ENCODE measurements around the gene DUSP8.
"Not testable (repeated sequence)": the region's sequence is repeated elsewhere in the genome, so short reads cannot be mapped to it uniquely, and the experiment has no call there.

Gene DUSP8

DNA sequence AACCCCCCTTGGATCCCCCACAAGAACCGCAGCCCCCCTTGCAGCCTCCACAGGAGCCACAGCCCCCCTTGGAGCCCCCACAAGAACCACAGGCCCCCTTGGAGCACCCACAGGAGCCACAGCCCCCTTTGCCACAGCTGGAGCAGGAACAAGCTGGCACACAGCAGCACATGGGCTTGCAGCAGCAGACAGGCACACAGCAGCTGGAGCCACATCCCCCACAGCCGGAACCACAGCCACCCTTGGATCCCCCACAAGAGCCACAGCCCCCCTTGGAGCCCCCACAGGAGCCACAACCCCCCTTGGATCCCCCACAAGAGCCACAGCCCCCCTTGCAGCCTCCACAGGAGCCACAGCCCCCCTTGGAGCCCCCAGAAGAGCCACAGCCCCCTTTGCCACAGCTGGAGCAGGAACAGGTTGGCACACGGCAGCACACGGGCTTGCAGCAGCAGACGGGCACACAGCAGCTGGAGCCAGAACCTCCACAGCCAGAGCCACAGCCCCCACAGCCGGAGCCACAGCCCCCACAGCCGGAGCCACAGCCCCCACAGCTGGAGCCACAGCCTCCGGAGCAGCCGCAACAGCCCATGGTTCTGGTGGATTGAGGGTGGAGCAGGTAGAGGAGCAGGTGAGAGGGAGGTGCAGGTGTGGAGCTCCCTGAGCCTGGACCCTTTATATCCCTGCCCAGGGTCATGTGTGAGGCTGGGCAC lies 12.7 kb upstream of the DUSP8 start, which contains the start of gene KRTAP5-1:
Gene KRTAP5-1, minus strand, starts transcription at position 623 of the 710 bp plus-strand sequence. Its CDS starts 34 bp downstream, at position 589.
- not testable (repeated sequence) for DNase-seq

DNA sequence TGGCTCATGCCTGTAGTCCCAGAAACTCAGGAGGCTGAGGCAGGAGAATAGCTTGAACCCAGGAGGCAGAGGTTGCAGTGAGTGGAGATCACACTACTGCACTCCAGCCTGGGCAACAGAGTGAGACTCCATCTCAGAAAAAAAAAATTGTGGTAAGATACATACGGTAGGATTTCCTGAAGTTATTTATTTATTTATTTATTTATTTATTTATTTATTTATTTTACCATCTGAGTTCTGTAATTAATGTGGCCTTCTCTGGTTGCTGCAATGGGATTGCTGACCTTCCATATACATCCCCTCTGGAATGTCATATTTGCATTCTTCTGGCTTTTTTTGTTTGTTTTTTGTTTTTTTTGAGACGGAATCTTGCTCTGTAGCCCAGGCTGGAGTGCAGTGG lies 10.8 kb upstream of the DUSP8 start:
- not testable (repeated sequence) for DNase-seq

DNA sequence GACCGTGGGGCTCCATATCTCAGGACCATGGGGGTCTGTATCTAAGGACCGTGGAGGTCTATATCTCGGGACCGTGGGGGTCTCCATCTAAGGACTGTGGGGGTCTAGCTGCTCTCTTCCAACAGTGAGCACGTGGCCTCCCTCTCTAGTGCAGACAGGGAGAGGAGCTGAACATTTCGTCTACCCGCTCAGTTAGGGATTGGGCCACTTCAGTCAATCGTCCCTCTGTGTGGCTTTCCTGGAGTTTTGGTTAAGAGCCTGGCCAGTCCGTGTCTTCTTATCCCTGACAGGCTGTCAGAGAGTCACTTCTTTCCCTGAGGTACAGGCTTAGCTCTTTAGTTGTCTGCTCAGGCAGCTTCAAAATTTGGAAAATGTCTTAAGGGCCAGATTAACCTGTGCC lies 9.9 kb upstream of the DUSP8 start:
- DNase-seq: no peak

- no peak for DNase-seq
These were observed 4.8 kb upstream of the DUSP8 start for GRCh38 chr11:1576825-1577224.

DNA sequence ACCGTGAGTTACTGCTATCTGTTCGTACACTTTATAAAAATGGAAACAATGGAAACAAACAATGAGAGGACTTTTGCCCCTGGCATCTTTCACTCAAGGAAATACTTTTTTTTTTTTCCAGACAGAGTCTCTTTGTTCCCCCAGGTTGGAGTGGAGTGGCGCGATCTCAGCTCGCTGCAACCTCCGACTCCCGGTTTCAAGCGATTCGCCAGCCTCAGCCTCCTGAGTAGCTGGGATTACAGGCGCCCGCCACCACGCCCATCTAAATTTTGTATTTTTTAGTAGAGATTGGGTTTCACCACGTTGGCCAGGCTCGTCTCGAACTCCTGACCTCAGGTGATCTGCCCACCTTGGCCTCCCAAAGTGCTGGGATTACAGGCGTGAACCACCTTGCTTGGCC lies 3.7 kb upstream of the DUSP8 start:
- not testable (repeated sequence) for DNase-seq

DNA sequence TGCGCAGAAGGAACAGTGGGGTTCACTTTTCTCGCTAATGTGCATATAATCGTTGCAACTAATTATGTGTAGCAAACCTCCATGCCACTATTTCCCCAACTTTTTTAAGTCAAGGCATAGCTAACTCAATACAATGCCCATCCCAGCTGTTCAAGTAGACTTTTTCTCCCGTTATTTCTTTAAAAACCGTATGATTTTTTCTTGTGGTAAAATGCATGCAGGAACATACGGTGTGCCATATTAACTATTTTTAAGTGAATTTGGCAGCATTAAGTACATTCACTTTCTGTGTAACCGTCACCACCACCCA lies 2.8 kb upstream of the DUSP8 start:
- DNase-seq: no peak

DNA sequence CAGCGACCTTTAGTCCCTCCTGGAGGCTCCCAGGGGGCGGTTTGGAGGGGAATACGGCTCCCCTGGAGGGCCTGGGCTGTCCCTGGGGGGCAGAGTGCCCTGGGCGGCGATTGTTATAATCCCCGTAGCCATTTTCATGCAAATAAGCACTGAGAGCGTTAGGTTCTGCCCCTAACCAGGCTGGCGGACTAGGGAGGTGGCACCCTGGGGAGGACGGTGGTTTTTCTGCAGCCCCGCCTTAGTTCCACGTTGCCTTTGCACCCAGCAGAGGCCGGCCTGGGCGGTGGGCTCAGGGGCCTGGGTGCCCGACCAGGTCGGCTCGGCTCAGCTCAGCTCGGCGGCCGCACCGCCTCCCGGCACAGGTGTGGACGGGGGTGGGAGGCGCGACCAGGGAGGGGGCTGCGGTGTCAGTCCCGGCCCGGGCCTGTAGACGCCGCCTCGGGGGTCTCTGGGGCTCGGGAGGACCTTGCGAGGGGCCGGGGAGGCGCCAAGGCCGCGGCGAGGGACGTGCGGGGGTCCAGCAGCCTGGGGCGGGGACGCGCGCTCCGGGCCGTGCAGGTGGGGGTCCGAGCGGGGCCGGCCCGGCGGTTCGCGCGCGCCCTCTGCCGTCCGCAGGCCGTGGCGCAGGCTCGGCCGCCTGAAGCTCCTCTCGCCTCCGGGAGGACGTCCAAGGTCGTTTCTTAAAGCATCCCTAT lies 2.3 kb upstream of the DUSP8 start:
- DNase-seq: no peak

DNA sequence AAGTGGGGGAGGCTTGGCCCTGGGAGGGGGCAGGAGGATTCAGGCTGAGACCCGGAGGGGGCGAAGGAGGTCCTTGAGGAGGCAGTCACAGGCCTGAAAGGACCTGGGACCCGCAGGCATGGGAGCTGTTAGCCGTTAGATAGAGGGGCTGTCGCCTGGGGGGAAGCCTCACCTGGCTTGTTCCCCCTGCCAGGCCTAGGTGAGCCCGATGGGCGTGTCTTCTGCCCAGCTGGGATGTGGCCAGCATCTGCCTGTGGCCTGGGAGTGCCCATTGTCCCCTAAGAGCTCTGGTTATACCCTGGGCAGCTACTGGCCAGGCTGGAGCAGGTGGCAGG lies 1.8 kb upstream of the DUSP8 start:
- DNase-seq: no peak

DNA sequence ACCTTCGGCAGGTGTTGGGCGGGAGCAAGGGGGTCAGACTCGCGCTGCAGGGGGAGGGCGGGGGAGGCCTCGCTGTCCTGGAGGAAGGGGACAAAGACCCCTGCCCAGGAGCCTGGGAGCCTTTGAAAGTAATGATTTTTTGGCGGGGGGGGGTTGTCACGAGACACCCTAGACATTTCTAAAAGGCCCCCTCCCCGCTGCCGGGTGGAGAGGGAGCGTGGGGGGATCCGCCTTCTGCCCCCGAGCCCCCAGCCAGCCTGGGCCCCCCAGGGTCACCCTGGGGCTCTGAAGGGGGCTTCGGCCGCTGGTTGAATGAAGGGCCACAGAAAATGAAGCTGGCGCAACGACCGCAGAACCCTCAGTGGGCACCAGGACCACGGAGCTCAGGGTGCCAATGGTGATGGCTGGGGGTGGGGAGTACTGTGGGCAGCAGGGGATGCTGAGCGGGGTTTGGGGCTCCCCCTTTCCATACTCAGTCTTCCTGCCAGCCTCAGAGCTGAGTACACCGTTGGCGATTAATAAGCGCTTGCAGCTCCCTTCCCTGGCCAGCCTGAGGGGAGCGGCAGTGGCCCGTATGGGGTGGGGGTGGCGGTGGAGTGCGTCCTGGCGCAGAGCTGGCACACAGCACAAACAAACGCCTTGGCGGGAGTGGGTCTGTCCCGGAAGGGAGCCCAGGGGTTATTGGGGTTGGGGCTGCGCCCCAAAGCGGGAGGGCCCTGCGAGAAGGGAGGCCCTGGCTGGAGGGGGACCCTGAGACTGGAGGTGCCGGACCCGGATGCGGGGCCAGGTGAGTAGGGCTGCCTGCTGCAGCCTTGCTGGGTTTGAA lies 1.2 kb upstream of the DUSP8 start:
- no peak for DNase-seq

DNA sequence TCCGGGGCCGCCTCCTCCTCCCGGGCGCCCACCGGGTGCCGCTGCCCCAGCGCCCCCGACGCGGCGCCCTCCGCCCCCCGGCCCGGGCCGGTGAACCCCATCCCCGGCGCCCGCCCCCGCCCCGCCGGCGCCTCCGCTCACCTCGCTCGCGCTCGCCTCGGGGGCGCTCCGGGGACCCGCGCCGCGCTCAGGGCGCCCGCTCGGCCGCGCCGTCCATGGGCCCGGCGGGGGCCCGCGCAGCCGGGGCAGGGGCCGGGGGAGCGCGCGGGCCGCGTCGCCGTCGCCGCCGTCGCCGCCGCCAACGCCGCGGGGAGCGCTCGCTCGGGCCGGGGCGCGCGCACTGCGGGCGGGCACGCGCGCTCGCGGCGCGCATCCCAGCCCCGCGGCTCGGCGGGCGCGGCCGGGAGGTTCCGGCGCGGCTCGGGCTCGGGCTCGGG lies 293 bp downstream of the DUSP8 start:
- DNase-seq: no peak

DNA sequence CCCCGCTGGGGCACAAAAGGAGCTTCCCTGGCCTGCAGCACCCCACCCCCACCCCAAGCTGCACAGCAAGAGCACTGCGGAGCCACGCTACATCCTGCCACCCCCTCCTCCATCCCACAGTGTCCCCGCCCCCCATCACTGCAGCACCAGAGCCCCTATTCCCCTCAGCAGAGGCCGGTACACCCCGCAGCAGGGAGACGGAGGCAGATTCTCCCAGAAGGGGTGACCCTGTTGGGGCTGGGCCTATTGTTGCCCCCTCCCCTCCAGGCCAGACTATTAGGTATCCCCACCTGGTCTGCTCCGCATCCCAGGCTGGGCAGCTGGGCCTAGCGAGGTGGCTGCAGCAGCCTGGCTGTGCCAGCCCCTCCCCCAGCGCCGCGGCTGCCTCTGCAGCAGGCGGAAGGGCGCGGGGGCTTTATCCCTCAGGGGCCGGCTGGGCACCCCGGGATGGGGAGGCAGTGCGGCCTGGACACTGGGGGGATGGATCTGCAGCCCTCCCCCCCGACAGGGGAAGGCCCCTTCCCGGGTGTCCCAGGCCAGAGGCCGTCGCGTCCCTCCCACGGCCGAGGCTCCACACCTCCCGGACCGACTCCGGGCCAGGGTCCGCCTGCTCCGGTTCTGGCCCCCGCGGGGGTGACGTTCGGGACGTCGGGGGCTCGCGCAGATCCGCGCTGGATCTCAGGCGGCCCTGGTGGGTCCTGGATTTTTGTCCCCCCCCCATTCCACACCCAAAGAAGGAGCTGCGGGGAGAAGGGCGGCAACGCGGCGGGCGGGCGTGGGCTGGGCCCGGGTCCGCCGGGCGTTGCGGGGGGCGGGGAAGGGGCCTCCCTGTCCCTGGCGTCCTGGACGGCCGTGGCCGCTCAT lies 943 bp downstream of the DUSP8 start:
- DNase-seq: no peak

GRCh38 chr11:1570531-1570895 lies 1.6 kb downstream of the DUSP8 start:
- no peak for DNase-seq

DNA sequence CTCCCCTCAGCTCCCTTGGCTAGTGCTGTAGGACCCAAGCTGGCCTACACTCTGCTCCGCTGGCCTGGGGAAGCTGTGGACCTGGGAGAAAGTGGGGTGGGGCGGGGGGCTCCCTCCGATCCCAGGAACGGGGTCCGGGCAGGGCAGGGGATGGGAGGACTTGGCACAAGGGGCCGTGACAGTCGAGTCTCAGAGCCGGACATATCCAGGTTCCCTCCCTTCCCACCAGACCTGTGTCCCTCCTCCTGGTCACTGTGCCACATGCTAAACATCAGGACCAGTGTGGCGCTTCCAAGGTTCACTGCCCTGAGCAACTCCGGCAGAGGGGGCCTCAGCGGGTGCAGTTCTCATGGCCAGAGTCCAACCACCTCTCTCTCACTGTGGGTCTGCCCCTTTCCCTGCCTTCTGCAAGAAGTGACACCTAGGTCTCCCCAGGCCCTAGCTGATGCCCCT lies 2.0 kb downstream of the DUSP8 start:
- no peak for DNase-seq

DNA sequence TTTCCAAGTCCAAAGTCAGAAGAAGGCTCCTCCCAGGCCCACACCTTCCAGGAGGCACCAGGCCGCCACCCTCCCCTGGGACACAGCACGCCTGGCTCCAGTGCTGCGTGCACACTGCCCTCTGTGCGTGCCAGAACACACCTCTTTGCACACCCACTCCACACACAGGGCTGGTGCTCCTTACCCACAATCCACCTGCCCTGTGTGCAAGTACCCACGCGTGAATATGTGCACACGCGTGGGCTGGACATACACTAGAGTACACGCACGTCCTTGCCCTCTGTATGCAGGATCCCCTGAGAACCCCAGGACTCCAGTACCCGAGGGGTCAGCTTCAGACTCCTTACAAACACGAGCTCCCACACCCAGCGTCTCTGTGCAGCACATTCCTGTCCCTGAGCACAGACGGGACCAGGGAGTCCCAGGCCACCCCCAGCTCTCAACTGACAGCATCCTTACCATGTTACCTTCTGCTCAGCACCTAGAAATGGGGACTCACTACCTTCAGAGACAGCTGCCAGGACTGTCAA lies 2.8 kb downstream of the DUSP8 start:
- no peak for DNase-seq

GRCh38 chr11:1568441-1568911 lies 3.6 kb downstream of the DUSP8 start:
- no peak for DNase-seq

- no peak for DNase-seq
These were observed 4.4 kb downstream of the DUSP8 start for GRCh38 chr11:1567721-1568100.

- no peak for DNase-seq
These were observed 4.9 kb downstream of the DUSP8 start for GRCh38 chr11:1567052-1567720.

DNA sequence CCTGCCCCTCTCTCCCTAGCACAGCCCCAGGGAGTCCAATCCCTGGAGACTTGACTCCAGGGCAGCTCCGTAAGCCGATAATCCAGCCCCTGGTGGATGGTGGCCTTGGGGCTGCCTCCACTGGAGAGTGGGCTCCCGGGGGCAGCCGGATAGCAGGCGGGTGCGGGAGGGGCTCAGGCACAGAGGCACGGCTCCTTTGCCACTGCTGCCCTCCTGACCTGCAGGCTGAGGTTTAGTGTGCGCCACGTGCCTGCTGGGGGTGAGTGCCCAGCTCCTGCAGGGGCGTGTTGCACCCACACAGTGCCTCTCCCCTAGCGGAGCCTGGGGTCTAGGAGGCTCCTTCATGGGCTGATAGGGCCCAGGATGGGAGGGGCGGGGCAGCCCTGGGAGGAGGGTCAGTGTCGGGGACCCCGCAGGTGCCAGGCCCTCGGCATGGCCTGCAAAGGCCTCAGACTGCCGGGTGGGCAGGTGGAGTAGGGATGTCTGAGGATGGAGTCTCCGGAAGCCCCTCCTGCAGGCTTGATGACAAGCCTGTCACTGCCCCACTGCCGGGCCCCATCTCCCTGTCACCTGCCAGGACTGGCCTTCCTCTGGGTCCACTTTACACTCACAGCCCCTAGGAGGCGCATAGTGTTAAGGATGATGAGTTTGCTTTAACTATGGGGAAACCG lies 5.6 kb downstream of the DUSP8 start:
- DNase-seq: no peak

- DNase-seq: no peak
These were observed 6.2 kb downstream of the DUSP8 start for GRCh38 chr11:1565904-1566247.

GRCh38 chr11:1565173-1565903 lies 6.7 kb downstream of the DUSP8 start:
- DNase-seq: no peak

Measured in NCI-H2081 treated with DMSO at 0.1 percent for 48 hours (cell line).